ENCODE results near the gene TMEM143. TPM values are rescaled to one million over a fixed set of nuclear protein-coding genes. Genes with fewer than 3 reads are reported as not detected.

Gene TMEM143
- total RNA-seq, 1 experiment from 2014 or later = 15.2 TPM

GRCh38 chr19:48405010-48405659 is 41.4 kb upstream of the TMEM143 start:
- Histone ChIP-seq H3T11ph (ENCODE audit: low read length) (no peak overlapping the region), H2AFZ (ENCODE audit: low read length) (no peak overlapping the region), H3K4me2 (ENCODE audit: insufficient read depth, insufficient read length, low read length) (no peak overlapping the region), H3K27me3 (ENCODE audit: insufficient read depth, low read length) (no peaks in the 10 kb centered on the region), H4K91ac (ENCODE audit: insufficient read length, low read depth, low read length) (no peak overlapping the region), H3K18ac (ENCODE audit: insufficient read length, low read depth, low read length) (no peak overlapping the region), H3K9ac (ENCODE audit: extremely low read depth, insufficient read length, low read length) (no peak overlapping the region), H3K23ac (ENCODE audit: insufficient read length, low read depth, low read length) (no peak overlapping the region), H2BK120ac (ENCODE audit: low read depth, low read length, poor library complexity, severe bottlenecking) (no peak overlapping the region), H2AK5ac (ENCODE audit: insufficient read length, low read length) (no peak overlapping the region), H3K4me1 (ENCODE audit: insufficient read depth, low read length) (peaks cover 10% of the 10 kb centered on the region; the same call in 1 of the 2 replicates), H3K23me2 (ENCODE audit: insufficient read length, low read depth, low read length, poor library complexity, severe bottlenecking) (peaks cover 2% of the 10 kb centered on the region), H2BK5ac (ENCODE audit: insufficient read length, low read length) (no peak overlapping the region), H3K9me3 (ENCODE audit: control insufficient read depth, low read depth, low read length) (no peaks in the 10 kb centered on the region), H3K79me1 (ENCODE audit: insufficient read depth, low read depth, low read length, poor library complexity, severe bottlenecking) (peaks cover 6% of the 10 kb centered on the region), H3K14ac (ENCODE audit: insufficient read depth, low read length) (no peak overlapping the region), H2BK12ac (ENCODE audit: insufficient read length, low read depth, low read length) (no peak overlapping the region), H2BK15ac (ENCODE audit: low read depth, low read length) (no peak overlapping the region), H3K27ac (ENCODE audit: insufficient read length, low read depth, low read length) (no peak overlapping the region), H3K4ac (ENCODE audit: low read depth, low read length) (no peak overlapping the region), H4K20me1 (ENCODE audit: control insufficient read depth, insufficient read depth, insufficient read length) (no peaks in the 10 kb centered on the region), H3K79me2 (ENCODE audit: insufficient read depth, low read length) (peaks cover 11% of the 10 kb centered on the region; the same call in 1 of the 2 replicates), H3K56ac (ENCODE audit: insufficient read length, low read depth, low read length) (no peak overlapping the region), H2BK20ac (ENCODE audit: low read depth, low read length, poor library complexity, severe bottlenecking) (no peak overlapping the region), H4K8ac (replicated peaks; ENCODE audit: insufficient read length, low read depth, low read length) (no peak overlapping the region), H4K5ac (ENCODE audit: insufficient read length, low read depth, low read length) (no peak overlapping the region)
- peaks cover 36 to 43% of the 10 kb centered on the region in 2 experiments for H3K4me1 Mint-ChIP-seq
- H3K4me3 Mint-ChIP-seq = no peak overlapping the region
- H3K36me3 Mint-ChIP-seq (ENCODE audit: insufficient read depth in 1 of 3, low read depth in 3 of 3) = peaks cover 0 to 8% (median 3%) of the 10 kb centered on the region in 3 experiments; a peak in 3 of 7 replicates
- H3K9me3 Mint-ChIP-seq = peaks cover 2% of the 10 kb centered on the region in 2 experiments; a peak in 1 of 5 replicates
- no peaks in the 10 kb centered on the region for H3K27me3 Mint-ChIP-seq (ENCODE audit: low read depth)
- TF ChIP-seq CTCF (conservative IDR thresholded peaks at IDR 0.05) = no peak
- WGBS (ENCODE audit: extremely low coverage, insufficient read length, low lambda C conversion rate) = no CpG with 5 or more reads among the region's 27 CpGs
- H3K27ac Mint-ChIP-seq = no peak overlapping the region; a peak in 1 of 7 replicates
- no peak for DNase-seq
